Endometrial microvascular endothelial cells (primary cell): ENCODE measurements around the gene RET. TPM values are rescaled to one million over a fixed set of nuclear protein-coding genes. Genes with fewer than 3 reads are reported as not detected.
"Not testable (repeated sequence)": the region's sequence is repeated elsewhere in the genome, so short reads cannot be mapped to it uniquely, and the experiment has no call there.

Source experiments
- in situ Hi-C: cut with HindIII; loops from 2 replicates; pipeline ENCODE4 v1.10.0; 2017; ENCODE audit warnings: low sequenced_read_pairs, low pct_unique_long_range_greater_than_20kb; ENCODE audit errors: inconsistent ontology term
- total RNA-seq: library from RNA; depleted of rRNA; stranded (reverse); fragments of >200 nt; gene quantifications from one replicate; pipeline ENCODE4 v1.2.3, GENCODE V29; 2015; ENCODE audit errors: inconsistent ontology term

Gene RET
- total RNA-seq, 1 donor from 2014 or later, result not detected

DNA sequence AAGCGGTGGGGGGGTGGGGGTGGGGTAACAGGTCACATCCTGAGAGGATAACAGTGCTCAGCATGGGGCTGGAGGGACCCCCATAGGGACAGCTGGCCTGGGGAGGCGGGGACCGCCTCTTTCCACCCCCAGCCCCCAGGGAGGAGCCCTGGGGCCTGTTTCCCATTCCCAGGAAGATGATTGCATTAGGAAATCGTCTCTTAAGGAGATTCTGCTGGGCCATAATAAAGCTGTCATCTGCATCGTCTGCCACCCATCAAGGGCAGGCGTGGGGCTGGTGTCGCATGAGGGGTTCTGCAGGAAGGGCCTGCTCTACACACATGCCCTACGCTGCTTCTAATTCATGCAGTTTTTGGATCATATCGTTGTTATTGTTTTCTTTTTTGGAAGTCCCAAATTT is 17.2 kb downstream of the RET start:
- in situ Hi-C loops, result no loop called here

DNA sequence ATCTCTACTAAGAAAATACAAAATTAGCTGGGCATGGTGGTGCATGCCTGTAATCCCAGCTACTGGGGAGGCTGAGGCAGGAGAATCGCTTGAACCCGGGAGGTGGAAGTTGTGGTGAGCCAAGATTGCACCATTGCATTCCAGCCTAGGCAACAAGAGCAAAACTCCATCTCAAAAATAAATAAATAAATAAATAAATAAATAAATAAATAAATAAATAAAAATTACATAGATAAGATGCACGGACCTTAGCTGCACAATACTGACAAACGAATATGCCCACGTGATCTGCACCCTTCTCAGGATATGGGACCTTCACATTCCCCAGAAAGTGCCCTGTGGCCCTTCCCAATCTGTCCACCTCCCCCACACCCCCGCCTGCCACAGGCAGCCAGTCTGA is 22.5 kb downstream of the RET start:
- in situ Hi-C loops, result not testable (repeated sequence)

DNA sequence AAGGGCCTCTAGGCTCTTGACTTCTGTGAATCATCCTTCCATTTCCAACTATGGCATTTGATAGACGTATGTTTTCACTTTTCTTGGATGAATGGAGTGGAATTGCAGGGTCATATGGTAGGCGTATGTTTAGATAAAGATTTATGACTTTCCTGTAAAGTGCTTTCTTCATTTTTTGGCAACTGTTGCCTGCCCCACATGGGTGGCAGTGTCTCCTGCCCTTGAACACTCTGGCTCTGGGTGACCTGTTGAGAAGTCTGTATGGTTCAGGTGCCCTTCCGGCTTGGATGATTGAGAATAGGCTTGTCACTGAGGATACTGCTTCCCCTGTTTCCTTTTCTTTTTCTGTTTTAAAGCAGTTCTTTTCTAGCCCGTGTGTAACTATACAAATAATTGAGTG is 23.1 kb downstream of the RET start:
- in situ Hi-C loops, result no loop called here

DNA sequence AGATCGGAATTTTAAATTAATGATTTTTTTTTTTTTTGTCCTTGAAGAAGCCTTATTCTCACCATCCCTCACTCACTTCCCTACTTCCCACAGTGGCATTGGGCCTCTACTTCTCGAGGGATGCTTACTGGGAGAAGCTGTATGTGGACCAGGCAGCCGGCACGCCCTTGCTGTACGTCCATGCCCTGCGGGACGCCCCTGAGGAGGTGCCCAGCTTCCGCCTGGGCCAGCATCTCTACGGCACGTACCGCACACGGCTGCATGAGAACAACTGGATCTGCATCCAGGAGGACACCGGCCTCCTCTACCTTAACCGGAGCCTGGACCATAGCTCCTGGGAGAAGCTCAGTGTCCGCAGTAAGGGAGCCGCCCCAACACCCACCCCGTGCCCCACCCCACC is 23.5 kb downstream of the RET start:
- in situ Hi-C loops, result no loop called here

DNA sequence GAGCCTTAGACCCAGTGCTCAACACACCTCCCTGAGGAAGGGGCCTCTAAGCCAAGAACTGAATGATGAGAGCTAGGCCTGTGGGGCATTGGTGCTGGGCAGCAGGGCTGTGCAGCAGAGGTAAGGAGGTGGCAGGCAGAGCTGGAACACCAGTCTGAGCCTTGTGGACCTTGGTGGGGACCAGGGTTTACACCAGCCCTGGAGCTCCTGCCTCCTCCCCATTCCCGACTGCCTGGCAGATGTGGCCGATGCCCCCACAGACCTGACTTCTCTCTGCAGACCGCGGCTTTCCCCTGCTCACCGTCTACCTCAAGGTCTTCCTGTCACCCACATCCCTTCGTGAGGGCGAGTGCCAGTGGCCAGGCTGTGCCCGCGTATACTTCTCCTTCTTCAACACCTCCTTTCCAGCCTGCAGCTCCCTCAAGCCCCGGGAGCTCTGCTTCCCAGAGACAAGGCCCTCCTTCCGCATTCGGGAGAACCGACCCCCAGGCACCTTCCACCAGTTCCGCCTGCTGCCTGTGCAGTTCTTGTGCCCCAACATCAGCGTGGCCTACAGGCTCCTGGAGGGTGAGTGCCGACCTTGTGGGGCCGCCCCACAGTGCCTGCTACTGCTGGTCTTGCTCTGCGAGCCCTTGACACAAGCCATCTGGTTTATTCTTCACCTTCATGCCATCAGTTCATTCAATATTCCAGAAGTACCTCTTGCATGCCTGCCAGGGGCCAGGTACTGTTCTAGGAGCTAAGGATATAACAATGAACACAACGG is 25.4 kb downstream of the RET start:
- in situ Hi-C loops, result no loop called here

DNA sequence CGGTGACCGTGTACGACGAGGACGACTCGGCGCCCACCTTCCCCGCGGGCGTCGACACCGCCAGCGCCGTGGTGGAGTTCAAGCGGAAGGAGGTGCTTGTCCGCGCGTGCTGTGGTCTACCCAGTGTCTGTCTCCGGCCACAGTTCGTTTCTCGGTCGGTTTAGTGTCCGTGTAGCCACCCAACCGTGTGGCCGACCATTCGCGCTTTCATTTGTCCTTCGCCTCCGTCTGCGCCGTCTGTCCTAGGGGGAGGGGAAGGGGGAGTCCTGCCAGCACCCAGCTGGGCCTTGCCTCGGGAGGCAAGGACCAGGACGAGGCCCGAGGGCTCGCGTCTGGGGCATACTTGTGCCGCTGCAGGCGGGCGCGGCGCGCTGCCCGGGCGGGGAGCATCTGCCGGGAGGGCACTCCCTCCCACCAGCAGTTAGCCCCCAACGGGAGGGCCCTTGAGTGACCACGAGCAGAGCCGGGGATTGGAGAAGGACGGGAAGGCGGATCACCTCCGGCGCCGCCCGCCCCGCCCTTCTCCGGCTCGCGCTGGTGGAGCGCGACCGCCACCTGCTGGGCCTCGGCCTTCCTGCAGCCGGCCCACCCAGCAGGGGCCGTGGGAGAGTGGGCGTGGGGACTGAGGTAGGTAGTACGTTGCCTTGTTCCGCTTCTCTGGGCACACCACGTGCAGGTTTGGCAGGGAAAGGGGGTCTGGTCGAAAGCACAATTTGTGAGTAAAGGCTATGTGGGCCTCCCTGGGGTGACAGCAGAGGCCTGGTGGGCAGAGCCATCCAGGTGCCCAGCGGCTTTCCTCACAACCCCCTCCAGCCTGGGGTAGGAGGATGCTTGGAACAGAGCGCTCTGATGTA is 28.5 kb downstream of the RET start:
- in situ Hi-C loops, result no loop called here

DNA sequence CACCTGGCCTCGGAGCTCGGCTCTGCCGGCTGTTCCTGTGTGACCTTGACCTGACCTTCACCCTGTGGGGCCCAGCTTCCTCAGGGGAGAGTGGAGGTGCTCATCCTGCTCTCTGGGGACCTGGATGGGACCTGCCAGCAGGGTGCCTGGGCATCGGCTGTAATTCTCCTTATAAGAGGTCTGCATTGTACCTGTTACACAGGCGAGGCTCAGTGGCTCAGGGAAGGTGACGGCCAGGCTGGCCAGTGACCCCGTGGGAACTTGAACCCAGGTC is 29.0 kb downstream of the RET start:
- in situ Hi-C loops, result no loop called here

DNA sequence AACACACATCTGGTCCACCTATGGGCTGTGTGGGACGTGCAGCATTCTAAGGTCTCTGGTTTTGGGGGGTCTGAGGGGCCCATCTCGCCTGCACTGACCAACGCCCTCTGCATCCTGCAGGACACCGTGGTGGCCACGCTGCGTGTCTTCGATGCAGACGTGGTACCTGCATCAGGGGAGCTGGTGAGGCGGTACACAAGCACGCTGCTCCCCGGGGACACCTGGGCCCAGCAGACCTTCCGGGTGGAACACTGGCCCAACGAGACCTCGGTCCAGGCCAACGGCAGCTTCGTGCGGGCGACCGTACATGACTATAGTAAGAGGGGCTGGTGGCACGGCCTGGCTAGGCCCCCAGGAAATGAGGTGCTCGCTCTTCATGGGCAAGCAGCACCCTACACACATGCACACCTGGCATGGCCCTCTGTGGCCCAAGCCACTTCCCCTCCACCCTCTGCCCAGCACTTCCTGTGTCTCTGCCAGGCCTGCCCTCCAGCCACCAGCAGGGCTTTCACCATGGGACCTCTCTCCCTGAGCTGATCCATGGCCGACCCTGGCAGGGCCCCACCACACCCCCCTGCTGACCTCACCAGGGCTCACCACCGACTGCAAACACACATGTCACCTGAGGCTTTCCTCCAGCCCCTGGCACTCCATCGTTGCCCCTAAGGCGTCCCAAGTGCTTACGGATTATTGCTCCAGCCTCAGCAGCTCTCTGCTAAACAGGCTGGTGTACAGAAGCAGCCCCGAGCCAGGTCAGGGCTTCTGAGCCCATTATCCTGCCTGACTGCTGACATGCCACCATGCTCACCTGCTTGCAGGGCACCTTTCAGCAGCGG is 29.6 kb downstream of the RET start:
- in situ Hi-C loops, result no loop called here

DNA sequence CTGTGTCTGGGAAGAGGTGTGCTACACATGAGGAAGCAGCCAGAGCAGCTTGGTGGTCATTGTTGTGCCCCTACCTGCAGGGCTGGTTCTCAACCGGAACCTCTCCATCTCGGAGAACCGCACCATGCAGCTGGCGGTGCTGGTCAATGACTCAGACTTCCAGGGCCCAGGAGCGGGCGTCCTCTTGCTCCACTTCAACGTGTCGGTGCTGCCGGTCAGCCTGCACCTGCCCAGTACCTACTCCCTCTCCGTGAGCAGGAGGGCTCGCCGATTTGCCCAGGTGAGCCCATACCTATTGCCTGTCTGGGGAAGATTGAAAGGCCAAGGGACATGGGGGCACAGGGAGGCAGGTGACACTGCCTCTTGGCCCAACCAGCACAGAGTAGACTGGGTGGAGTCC is 32.1 kb downstream of the RET start:
- in situ Hi-C loops, result no loop called here

DNA sequence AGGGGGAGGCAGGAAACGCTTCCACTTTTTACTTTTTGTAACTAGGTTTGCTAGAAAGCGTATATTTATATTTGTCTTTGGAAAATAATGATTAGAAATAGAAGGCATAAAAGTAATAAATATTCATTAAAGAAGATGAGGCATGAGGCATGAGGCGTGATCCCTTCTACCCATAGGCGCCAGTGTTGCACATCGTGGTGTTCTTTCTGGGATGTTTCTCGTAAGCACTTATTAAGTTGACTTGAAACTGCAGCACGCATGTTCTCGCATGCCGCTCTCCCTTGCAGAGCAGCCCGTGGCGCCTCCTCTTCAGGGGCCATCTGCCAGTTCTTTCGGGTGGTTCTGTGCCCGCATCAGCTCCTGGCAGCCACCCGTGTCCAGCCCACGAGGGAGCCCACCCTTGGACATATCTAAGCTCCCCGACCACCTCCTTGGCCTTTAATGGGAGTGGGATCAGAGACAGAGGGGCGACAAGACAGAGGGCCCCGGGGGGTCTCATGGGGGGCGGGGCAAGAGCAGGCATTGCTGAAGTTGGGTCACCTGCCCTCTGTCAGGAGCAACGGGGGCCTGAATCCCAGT is 32.9 kb downstream of the RET start:
- in situ Hi-C loops, result no loop called here

DNA sequence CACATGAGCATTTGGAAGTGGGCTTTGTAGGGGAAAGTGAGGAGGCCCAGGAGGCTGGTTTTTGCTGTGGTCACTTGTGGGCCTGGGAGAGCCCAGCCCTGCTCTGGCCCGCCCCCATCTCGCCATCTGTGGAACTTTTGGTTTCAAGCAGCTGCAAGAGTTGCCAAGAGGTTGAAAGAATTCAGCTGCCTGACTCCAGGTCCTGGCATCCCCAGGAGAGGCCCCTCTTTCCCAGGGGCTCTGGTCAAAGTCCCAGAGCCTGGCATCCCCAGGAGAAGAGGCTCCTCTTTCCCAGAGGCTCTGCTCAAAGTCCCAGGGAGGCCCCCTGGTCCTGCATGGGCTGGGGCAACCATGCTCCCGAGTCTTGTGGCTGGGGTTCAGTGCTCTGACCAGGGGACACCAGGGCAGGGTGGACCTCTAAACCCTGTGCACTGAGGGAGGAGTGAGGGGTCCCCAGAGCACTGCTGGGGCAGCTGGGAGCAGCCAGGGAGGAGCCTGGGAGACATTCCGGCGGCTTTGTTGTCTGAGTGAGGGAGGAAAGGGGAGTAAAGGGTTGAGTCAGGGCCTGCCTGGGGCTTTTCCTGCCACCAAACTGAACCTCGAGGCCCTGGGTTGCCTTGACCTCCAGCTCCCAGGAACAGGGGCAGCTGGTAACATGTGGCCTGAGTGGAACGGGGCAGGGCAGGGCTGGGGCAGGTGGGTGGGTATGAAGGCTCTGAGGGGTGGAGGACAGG is 33.6 kb downstream of the RET start:
- in situ Hi-C loops, result no loop called here

DNA sequence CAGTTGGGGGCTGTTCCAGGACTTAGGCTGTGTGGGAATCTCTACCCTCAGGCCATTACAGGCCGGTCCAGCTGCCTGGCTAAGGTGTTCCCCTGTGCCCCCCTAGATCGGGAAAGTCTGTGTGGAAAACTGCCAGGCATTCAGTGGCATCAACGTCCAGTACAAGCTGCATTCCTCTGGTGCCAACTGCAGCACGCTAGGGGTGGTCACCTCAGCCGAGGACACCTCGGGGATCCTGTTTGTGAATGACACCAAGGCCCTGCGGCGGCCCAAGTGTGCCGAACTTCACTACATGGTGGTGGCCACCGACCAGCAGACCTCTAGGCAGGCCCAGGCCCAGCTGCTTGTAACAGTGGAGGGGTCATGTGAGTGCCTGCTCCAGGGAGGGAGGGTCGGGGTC is 34.2 kb downstream of the RET start:
- in situ Hi-C loops, result no loop called here

DNA sequence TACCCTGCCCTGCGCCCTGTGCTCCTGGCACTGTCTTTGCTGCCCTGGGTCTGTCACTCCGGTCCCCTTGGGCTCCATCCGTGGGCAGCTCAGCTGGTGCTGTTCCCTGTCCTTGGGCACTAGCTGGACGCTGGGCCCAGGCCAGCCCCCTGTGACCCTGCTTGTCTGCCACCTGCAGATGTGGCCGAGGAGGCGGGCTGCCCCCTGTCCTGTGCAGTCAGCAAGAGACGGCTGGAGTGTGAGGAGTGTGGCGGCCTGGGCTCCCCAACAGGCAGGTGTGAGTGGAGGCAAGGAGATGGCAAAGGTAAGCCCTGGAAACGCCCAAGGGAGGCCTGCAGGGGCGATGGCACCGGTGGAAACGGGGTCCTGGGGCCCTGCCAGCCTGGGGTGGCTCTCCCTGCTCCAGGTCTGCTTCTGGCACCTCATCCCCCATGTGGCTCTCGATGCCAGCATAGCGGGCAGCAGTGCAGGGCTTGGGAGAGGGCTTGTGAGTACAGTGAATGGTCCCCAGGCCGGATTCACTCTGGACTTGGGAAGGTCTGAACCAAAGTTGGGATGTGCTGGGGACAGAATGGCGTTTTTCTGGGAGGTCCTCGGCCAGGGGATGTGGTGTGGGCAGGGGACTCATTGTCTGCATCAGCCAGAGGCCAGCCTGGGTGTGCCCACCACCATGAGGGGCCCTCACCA is 35.2 kb downstream of the RET start:
- in situ Hi-C loops, result no loop called here

DNA sequence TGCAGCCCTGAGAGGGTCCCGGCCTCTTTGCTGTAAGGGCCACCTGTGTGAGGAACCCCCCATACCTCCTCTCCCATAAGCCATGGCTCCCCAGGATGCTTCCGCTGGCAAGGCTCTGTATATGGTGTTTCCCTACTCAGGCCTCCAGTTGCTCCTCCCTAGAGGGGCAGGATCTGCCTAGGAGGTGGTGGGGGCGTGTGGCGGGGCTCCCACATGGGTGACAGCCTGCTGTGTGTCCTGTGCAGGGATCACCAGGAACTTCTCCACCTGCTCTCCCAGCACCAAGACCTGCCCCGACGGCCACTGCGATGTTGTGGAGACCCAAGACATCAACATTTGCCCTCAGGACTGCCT is 35.7 kb downstream of the RET start:
- in situ Hi-C loops, result no loop called here

DNA sequence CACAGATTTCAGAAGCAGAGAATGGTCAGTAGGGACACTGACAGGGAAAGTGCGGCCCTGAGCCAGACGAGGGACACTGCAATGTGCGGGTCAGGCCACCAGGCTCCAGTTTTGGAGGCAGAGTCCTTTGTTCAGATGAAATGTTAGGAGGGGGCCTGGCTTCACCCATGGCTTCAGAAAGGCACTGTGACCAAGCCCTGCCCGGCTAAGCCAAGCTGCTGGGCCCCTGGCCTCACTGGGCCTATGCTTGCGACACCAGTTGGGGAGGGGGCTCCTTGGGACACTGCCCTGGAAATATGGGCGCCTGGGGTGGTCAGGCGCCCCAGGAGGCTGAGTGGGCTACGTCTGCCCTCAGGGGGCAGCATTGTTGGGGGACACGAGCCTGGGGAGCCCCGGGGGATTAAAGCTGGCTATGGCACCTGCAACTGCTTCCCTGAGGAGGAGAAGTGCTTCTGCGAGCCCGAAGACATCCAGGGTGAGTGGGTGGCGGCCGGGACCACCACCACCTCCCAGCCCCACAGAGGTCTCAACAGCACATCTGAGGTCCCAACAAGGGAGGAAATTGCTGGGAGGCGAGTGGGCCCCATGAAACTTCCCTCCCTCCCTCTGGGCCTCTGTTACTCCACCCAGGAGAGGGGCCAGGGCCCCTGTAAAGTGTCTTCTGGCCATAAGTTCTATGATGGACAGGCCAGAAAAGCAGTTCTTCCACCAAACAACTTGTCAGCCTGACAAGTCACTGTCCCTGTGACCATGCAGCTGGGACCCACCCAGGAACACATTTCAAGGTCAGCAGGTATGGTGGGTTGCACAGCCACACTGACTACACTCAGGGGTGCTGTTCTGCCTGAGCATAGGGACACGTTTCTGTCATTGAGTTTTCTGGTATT is 36.6 kb downstream of the RET start:
- in situ Hi-C loops, result no loop called here

DNA sequence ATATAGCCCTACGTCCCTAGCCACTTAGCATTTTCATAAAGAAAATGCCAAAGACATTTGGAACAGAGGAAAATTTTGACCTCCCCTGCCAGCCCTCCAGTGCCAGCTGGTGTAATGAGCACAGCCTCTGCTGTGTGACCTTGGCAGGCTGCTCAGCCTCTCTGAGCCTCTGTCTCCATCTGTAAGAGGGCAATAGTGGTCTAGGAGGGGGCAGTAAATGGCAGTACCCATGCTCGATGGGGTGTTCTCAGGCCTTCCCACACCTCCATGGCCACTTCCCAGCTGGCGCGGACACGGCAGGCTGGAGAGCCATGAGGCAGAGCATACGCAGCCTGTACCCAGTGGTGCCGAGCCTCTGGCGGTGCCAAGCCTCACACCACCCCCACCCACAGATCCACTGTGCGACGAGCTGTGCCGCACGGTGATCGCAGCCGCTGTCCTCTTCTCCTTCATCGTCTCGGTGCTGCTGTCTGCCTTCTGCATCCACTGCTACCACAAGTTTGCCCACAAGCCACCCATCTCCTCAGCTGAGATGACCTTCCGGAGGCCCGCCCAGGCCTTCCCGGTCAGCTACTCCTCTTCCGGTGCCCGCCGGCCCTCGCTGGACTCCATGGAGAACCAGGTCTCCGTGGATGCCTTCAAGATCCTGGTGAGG is 37.3 kb downstream of the RET start:
- in situ Hi-C loops, result no loop called here
